Mammary epithelial cell (primary cell): ENCODE data around the gene EPB41L2.
"Not testable (repeated sequence)": the region's sequence is repeated elsewhere in the genome, so short reads cannot be mapped to it uniquely, and the experiment has no call there.

Source experiments
- CTCF ChIP-seq, 2 donors: IDR thresholded peaks in 1 of 2; conservative IDR thresholded peaks in 1 of 2; 2 replicates each; pipeline ENCODE4 v1.5.1; 2011 to 2012; ENCODE audit warnings: inconsistent platforms in 2 of 2, low read length in 2 of 2, mild to moderate bottlenecking in 2 of 2, control low read depth in 1 of 2, low read depth in 1 of 2; ENCODE audit not compliant: insufficient read depth in 1 of 2; ENCODE audit errors: extremely low read depth in 1 of 2
- EZH2 ChIP-seq: IDR thresholded peaks from 2 replicates; pipeline ENCODE4 v1.6.1; 2012; ENCODE audit warnings: low read length, inconsistent platforms, borderline replicate concordance

- TF ChIP-seq CTCF (conservative IDR thresholded peaks at IDR 0.05 in 1 of 2, IDR thresholded peaks at IDR 0.05 in 1 of 2; ENCODE audit: extremely low read depth in 1 of 2, insufficient read depth in 1 of 2, low read depth in 1 of 2, low read length in 2 of 2); EZH2: not testable (repeated sequence)
These were observed 120.3 kb downstream of the EPB41L2 start for GRCh38 chr6:130942752-130943151.
